HepG2 (cell line): ENCODE data around the gene OLFM3.

Experiments
- GTF2F1 ChIP-seq: fragments of 150-350 bp; IDR thresholded peaks from 2 replicates; pipeline ENCODE4 v1.6.1; 2014; ENCODE audit warnings: low read length
- NFATC3 ChIP-seq: sonication (generic); formaldehyde crosslinking; IDR thresholded peaks from 2 replicates; pipeline ENCODE4 v1.5.1; 2020; ENCODE audit warnings: mild to moderate bottlenecking, missing genetic modification reagents
- POLR2A ChIP-seq, 2 experiments: IDR thresholded peaks; 2 replicates each; pipeline ENCODE4 v1.6.1; 2011; ENCODE audit warnings: low read depth in 2 of 2, low read length in 2 of 2, mild to moderate bottlenecking in 1 of 2, moderate library complexity in 1 of 2; ENCODE audit not compliant: insufficient read depth in 1 of 2
- REPIN1 ChIP-seq: sonication (generic); formaldehyde crosslinking; IDR thresholded peaks from 2 replicates; pipeline ENCODE4 v1.8.0; 2022; ENCODE audit warnings: missing genetic modification reagents, low read depth, mild to moderate bottlenecking, borderline replicate concordance
- TCF7L2 ChIP-seq: IDR thresholded peaks from 2 replicates; pipeline ENCODE4 v1.6.1; 2011; ENCODE audit warnings: mild to moderate bottlenecking, low read depth, low read length, moderate library complexity
- ZNF235 ChIP-seq: sonication (generic); formaldehyde crosslinking; IDR thresholded peaks from 2 replicates; pipeline ENCODE4 v1.8.1; 2023; ENCODE audit warnings: mild to moderate bottlenecking, missing genetic modification reagents, borderline replicate concordance
- ZNF256 ChIP-seq: sonication (generic); formaldehyde crosslinking; conservative IDR thresholded peaks from 2 replicates; pipeline ENCODE4 v1.4.0; 2020; ENCODE audit warnings: missing genetic modification reagents
- TF ChIP-seq, protein P1 (sequence below): sonication (generic); formaldehyde crosslinking; IDR thresholded peaks from 2 replicates; pipeline ENCODE4 v1.4.0; 2020; ENCODE audit warnings: missing genetic modification reagents, borderline replicate concordance
- TF ChIP-seq, protein P2 (sequence below): sonication (generic); formaldehyde crosslinking; IDR thresholded peaks from 2 replicates; pipeline ENCODE4 v1.5.0; 2020; ENCODE audit warnings: mild to moderate bottlenecking, missing genetic modification reagents, moderate library complexity

DNA sequence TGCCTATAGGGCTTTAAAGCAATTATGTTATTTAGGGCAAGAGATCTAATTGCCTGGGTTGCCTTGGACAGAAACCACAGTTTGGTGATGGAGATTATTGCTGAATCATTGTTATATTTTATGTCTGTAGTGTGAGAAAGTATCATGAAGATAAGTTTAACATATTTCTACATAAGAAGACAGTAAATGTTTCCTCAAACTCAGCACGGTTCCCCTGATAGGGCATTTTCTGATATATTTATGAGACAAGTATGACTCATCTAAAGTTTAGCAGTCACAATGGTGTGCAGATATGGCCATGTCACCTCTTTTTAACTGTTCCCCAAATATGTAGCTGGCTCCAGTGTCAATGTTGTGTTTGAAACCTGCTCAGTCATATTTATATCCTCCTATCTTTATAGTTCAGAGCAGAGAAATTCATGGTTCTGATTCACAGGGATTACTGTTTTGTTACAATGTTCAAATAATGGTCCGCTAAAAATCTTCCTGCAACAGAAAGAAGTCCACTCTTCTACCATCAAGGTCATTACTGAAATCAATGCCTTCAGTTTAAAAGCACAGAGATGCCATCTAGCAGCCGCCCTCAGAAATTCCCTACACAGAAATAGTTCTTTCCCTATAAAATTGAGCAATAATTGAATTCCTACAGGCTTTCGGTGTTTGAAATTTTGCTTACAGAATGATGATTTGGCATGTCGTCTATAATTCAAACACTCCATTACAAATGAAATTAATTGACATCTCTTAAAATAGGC lies 3.7 kb downstream of the OLFM3 start:
- TF ChIP-seq, protein P1, sequence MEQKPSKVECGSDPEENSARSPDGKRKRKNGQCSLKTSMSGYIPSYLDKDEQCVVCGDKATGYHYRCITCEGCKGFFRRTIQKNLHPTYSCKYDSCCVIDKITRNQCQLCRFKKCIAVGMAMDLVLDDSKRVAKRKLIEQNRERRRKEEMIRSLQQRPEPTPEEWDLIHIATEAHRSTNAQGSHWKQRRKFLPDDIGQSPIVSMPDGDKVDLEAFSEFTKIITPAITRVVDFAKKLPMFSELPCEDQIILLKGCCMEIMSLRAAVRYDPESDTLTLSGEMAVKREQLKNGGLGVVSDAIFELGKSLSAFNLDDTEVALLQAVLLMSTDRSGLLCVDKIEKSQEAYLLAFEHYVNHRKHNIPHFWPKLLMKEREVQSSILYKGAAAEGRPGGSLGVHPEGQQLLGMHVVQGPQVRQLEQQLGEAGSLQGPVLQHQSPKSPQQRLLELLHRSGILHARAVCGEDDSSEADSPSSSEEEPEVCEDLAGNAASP (CRISPR knock-in tag) = no peak
- TF ChIP-seq, protein P2, sequence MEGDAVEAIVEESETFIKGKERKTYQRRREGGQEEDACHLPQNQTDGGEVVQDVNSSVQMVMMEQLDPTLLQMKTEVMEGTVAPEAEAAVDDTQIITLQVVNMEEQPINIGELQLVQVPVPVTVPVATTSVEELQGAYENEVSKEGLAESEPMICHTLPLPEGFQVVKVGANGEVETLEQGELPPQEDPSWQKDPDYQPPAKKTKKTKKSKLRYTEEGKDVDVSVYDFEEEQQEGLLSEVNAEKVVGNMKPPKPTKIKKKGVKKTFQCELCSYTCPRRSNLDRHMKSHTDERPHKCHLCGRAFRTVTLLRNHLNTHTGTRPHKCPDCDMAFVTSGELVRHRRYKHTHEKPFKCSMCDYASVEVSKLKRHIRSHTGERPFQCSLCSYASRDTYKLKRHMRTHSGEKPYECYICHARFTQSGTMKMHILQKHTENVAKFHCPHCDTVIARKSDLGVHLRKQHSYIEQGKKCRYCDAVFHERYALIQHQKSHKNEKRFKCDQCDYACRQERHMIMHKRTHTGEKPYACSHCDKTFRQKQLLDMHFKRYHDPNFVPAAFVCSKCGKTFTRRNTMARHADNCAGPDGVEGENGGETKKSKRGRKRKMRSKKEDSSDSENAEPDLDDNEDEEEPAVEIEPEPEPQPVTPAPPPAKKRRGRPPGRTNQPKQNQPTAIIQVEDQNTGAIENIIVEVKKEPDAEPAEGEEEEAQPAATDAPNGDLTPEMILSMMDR (CRISPR knock-in tag) = no peak
- TF ChIP-seq ZNF235 (CRISPR knock-in tag) (no peak), ZNF256 (CRISPR knock-in tag) (no peak), GTF2F1 (no peak), TCF7L2 (no peak), NFATC3 (CRISPR knock-in tag) (no peak), POLR2A (IDR thresholded peaks at IDR 0.05; ENCODE audit: insufficient read depth in 1 of 2, low read depth in 2 of 2, low read length in 2 of 2) (no peak), REPIN1 (CRISPR knock-in tag) (no peak)
